PC-3 (cell line): ENCODE results near the gene ZNF682.

Experiments used
- EZH2phosphoT487 ChIP-seq: fragments of 300-600 bp; sonication (generic); IDR thresholded peaks from 2 replicates; pipeline ENCODE4 v1.6.1; 2018; ENCODE audit warnings: mild to moderate bottlenecking, antibody characterized with exemption, low read length, borderline replicate concordance
- TF ChIP-seq, protein P1 (sequence below): fragments of 300-600 bp; sonication (generic); conservative IDR thresholded peaks from 2 replicates; pipeline ENCODE4 v1.5.1; 2017; ENCODE audit warnings: antibody characterized with exemption, low read depth, mild to moderate bottlenecking, low read length

DNA sequence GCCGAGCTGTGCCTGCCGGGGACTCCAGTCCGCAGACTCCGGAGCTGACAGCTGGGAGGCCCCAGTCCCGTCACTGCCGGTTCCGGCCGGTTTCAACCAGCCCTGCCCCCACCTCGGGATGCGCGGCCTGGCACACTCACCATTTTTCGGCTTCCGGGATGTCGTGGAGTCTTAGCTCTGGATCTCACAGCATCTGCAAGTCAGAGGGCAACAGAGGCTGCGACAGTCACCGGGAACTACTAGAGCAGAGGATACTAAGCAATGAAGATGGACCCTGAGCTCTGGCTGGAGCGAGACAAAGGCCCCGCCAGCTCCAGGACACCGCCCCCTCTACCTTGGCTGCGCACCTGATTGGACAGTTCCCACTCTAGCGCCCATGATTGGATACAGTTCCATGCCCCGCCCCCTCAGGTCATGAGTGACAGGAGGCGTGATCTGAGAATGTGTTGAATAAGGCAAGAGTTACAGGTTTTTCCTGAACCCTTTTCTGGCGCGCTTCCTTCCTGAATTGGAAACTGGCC lies at the start of gene ZNF682:
- no peak for TF ChIP-seq EZH2phosphoT487
- TF ChIP-seq, protein P1, sequence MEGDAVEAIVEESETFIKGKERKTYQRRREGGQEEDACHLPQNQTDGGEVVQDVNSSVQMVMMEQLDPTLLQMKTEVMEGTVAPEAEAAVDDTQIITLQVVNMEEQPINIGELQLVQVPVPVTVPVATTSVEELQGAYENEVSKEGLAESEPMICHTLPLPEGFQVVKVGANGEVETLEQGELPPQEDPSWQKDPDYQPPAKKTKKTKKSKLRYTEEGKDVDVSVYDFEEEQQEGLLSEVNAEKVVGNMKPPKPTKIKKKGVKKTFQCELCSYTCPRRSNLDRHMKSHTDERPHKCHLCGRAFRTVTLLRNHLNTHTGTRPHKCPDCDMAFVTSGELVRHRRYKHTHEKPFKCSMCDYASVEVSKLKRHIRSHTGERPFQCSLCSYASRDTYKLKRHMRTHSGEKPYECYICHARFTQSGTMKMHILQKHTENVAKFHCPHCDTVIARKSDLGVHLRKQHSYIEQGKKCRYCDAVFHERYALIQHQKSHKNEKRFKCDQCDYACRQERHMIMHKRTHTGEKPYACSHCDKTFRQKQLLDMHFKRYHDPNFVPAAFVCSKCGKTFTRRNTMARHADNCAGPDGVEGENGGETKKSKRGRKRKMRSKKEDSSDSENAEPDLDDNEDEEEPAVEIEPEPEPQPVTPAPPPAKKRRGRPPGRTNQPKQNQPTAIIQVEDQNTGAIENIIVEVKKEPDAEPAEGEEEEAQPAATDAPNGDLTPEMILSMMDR, result no peak
